ENCODE data around the gene KIAA0232.

- no peak for TF ChIP-seq EZH2 (IDR thresholded peaks at IDR 0.05)
- TF ChIP-seq POLR2AphosphoS5 (IDR thresholded peaks at IDR 0.05; ENCODE audit: borderline replicate concordance, low read depth, low read length), result no peak
- no peak for TF ChIP-seq FOXP2 (optimal IDR thresholded peaks at IDR 0.05; ENCODE audit: control extremely low read depth, extremely low read length, insufficient read depth)
These were observed 149.9 kb downstream of the KIAA0232 start for GRCh38 chr4:6932475-6932874.
